ENCODE results near the gene SLC2A4. TPM values are rescaled to one million over a fixed set of nuclear protein-coding genes. Genes with fewer than 3 reads are reported as not detected.

The SLC2A4 gene
- total RNA-seq, 5 donors from 2014 or later (not counting 1 experiment from before 2014, with no cell fraction given), result 0.06 TPM; not detected in 4

DNA sequence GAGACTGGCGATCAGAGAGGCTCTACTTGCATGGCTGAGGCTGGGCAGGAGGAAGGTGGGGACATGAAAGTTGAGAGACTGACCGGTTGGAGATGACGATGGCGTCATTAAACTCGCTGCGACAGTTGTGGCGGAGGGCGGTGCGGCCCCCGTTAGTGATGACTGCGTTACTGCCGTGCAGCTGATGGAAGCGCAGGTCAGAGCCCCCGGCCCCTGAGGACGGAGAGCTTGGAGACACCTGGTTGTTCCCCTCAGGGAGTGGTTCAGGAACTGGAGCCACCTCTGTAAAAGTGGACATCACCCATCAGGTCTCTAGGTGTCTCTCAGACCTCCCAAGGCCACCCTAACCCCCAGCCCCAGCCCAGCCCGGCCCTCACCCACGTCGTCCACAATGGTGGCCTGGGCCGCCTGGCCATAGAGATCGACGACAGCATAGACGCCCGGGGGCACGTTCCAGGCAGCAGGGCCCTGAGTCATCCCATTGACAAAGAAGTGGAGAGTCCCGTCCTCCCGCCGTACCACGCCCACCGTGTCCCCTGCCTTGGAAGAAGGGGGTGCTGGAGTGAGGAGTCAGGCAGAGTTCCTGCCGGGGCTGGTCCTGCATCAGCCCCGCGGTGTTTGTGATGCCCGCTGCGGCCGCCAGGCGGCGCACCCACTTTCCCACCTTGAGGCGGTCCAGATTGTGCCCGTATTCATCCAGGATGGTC is 42.4 kb downstream of the SLC2A4 start:
- peak in 31 of 35 experiments; percentile 21 to 77 (median 55) for DNase-seq
- peaks cover 19% of the 10 kb centered on the region for H3K36me3 Mint-ChIP-seq
- H3K4me3 Mint-ChIP-seq, result no peak overlapping the region
- H3K9me3 ChIP-seq, result no peaks in the 10 kb centered on the region
- H3K36me3 ChIP-seq (ENCODE audit: control insufficient read depth in 2 of 2, extremely low read depth in 1 of 2, insufficient read depth in 1 of 2, low read length in 1 of 2), result peaks cover 35 to 69% of the 10 kb centered on the region in 2 donors
- H3K27me3 ChIP-seq (replicated peaks in 1 of 2; ENCODE audit: control insufficient read depth in 2 of 2, extremely low read depth in 1 of 2, insufficient read depth in 2 of 2, low read length in 1 of 2), result no peaks in the 10 kb centered on the region
- ATAC-seq (replicated peaks in 1 of 4), result peak in 3 of 4 experiments; percentile 40 to 54 (median 46)
- POLR2A ChIA-PET, result no interaction called here
- H3K27me3 Mint-ChIP-seq, result no peaks in the 10 kb centered on the region
- CTCF ChIA-PET, result interaction anchor here (0.6 to 0.9 kb wide), 3 partner anchors 9 to 178 kb away, joined by 3 to 8 read pairs (median 6); no protein-coding TSS in a partner anchor
- peak overlapping the region in 1 of 2 donors; percentile 34 for H3K27ac Mint-ChIP-seq
- H3K4me1 Mint-ChIP-seq, result peaks cover 13 to 23% (median 21%) of the 10 kb centered on the region in 3 donors
- no peak overlapping the region for H3K4me3 ChIP-seq (ENCODE audit: control insufficient read depth in 1 of 2, extremely low read depth in 1 of 2, low read length in 1 of 2)
- WGBS (ENCODE audit: insufficient coverage), result 82% methylated on average over 30 of the region's 39 CpGs
- no peak overlapping the region for H3K27ac ChIP-seq (ENCODE audit: low read length)
- H3K4me1 ChIP-seq (ENCODE audit: control insufficient read depth in 1 of 2, extremely low read depth in 1 of 2, insufficient read depth in 2 of 2, low read length in 2 of 2), result peaks cover 2 to 23% of the 10 kb centered on the region in 2 experiments
- no peaks in the 10 kb centered on the region for H3K9me3 Mint-ChIP-seq

DNA sequence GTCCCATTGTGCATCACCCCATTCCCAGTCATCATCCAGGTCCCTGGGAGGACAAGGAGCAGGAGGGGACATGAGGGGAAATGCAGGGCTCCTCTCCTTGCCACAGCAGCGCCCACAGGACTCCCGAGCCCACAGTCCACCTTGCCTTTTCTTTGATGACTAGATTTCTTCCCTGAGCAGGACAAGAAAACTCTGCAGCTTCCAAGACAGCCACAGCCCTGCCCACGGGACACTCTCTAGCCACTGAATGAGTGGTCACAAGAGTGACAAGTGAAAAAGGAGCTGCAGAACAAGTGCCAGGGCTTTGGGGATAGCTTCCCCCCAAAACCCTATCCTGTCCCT is 42.9 kb downstream of the SLC2A4 start:
- POLR2A ChIA-PET, result interaction anchor here in 1 of 2 donors (0.6 kb wide), 1 partner anchor 268 kb away, joined by 4 read pairs; no protein-coding TSS in a partner anchor

DNA sequence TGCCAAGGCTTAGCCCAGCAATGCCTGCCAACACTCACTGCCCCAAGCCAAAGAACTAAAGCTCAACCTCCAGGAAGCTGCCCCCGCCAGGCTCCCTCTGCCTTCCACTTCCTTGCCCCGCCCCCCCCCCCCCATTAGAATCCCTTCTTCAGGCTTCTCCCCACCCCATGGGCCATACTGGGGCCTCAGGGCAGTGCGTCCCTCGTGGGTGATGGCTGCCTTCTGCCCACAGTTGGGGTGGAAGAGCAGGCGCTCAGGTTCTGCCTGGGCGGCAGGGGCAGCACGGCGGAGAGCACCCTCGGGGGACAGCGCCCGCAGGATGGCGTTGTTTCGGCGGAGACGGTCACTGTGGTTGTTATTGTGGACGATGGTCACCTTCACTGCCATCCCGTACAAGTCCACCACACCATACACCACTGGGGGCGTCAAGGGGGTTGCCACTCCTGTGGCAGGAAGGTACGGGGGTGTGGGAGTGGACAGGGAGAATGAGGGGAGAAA is 43.6 kb downstream of the SLC2A4 start:
- Mint-ChIP-seq H3K27me3 (no peaks in the 10 kb centered on the region), H3K9me3 (no peaks in the 10 kb centered on the region), H3K27ac (no peak overlapping the region), H3K36me3 (peaks cover 18% of the 10 kb centered on the region), H3K4me1 (peaks cover 23 to 32% (median 27%) of the 10 kb centered on the region in 3 donors), H3K4me3 (no peak overlapping the region)
- 100% methylated on average over 2 of the region's 19 CpGs for WGBS (ENCODE audit: insufficient coverage)
- Histone ChIP-seq H3K27me3 (replicated peaks in 1 of 2; ENCODE audit: control insufficient read depth in 2 of 2, extremely low read depth in 1 of 2, insufficient read depth in 2 of 2, low read length in 1 of 2) (no peaks in the 10 kb centered on the region), H3K27ac (ENCODE audit: low read length) (no peak overlapping the region), H3K4me1 (ENCODE audit: control insufficient read depth in 1 of 2, extremely low read depth in 1 of 2, insufficient read depth in 2 of 2, low read length in 2 of 2) (peaks cover 2 to 27% of the 10 kb centered on the region in 2 experiments), H3K36me3 (ENCODE audit: control insufficient read depth in 2 of 2, extremely low read depth in 1 of 2, insufficient read depth in 1 of 2, low read length in 1 of 2) (peaks cover 33 to 66% of the 10 kb centered on the region in 2 donors), H3K9me3 (no peaks in the 10 kb centered on the region), H3K4me3 (ENCODE audit: control insufficient read depth in 1 of 2, extremely low read depth in 1 of 2, low read length in 1 of 2) (no peak overlapping the region)
- POLR2A ChIA-PET, result interaction anchor here (0.6 kb wide), 2 partner anchors 77 to 268 kb away, joined by 4 to 6 read pairs; no protein-coding TSS in a partner anchor
- CTCF ChIA-PET, result interaction anchor here (0.6 to 0.9 kb wide), 3 partner anchors 8 to 279 kb away, joined by 3 to 8 read pairs (median 3); no protein-coding TSS in a partner anchor
- ATAC-seq (replicated peaks in 1 of 4), result no peak
- DNase-seq, result no peak

More for the DNA sequence above, 42.9 kb downstream of the SLC2A4 start:
- no peaks in the 10 kb centered on the region for H3K9me3 Mint-ChIP-seq
- 87% methylated on average over 3 of the region's 3 CpGs for WGBS (ENCODE audit: insufficient coverage)
- no peak for ATAC-seq (replicated peaks in 1 of 4)
- peaks cover 16 to 25% (median 21%) of the 10 kb centered on the region in 3 donors for H3K4me1 Mint-ChIP-seq
- no peak overlapping the region for H3K27ac ChIP-seq (ENCODE audit: low read length)
- no peaks in the 10 kb centered on the region for H3K9me3 ChIP-seq
- peaks cover 18% of the 10 kb centered on the region for H3K36me3 Mint-ChIP-seq
- H3K4me1 ChIP-seq (ENCODE audit: control insufficient read depth in 1 of 2, extremely low read depth in 1 of 2, insufficient read depth in 2 of 2, low read length in 2 of 2), result peaks cover 2 to 23% of the 10 kb centered on the region in 2 experiments
- H3K4me3 Mint-ChIP-seq, result no peak overlapping the region
- DNase-seq, result no peak
- no peak overlapping the region for H3K4me3 ChIP-seq (ENCODE audit: control insufficient read depth in 1 of 2, extremely low read depth in 1 of 2, low read length in 1 of 2)
- H3K27me3 ChIP-seq (replicated peaks in 1 of 2; ENCODE audit: control insufficient read depth in 2 of 2, extremely low read depth in 1 of 2, insufficient read depth in 2 of 2, low read length in 1 of 2), result no peaks in the 10 kb centered on the region
- peaks cover 33 to 67% of the 10 kb centered on the region in 2 donors for H3K36me3 ChIP-seq (ENCODE audit: control insufficient read depth in 2 of 2, extremely low read depth in 1 of 2, insufficient read depth in 1 of 2, low read length in 1 of 2)
- H3K27me3 Mint-ChIP-seq, result no peaks in the 10 kb centered on the region
- H3K27ac Mint-ChIP-seq, result peak overlapping the region in 1 of 2 donors; percentile 34
- CTCF ChIA-PET, result interaction anchor here (0.6 to 0.9 kb wide), 3 partner anchors 9 to 278 kb away, joined by 3 to 8 read pairs (median 3); no protein-coding TSS in a partner anchor

DNA sequence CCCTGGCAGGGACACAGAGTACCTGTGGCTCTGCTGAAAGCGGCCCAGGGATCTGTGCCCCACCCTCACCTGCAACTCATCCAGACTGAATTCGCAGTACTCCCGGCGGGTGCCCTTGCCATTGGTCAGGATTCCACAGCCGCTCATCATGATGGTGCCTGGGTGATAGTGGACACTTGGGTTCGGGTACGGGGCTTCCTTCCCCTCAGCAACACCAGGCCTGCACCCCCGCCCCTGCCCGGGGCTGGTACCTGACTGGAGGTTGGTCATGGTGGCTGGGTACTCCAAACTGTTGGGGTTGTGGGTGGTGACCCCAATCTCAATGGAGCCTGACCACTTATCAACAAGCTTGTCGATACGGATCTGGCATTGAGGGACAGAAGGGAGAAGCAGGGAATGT is 44.7 kb downstream of the SLC2A4 start:
- H3K9me3 Mint-ChIP-seq, result no peaks in the 10 kb centered on the region
- no peak overlapping the region for H3K27ac ChIP-seq (ENCODE audit: low read length)
- CTCF ChIA-PET, result interaction anchor here in 1 of 2 donors (0.8 kb wide), 1 partner anchor 11 kb away, joined by 5 read pairs; no protein-coding TSS in a partner anchor
- H3K36me3 ChIP-seq (ENCODE audit: control insufficient read depth in 2 of 2, extremely low read depth in 1 of 2, insufficient read depth in 1 of 2, low read length in 1 of 2), result peaks cover 25 to 55% of the 10 kb centered on the region in 2 donors
- H3K27me3 Mint-ChIP-seq, result no peaks in the 10 kb centered on the region
- H3K4me1 Mint-ChIP-seq, result peaks cover 25 to 39% (median 31%) of the 10 kb centered on the region in 3 donors
- H3K9me3 ChIP-seq, result no peaks in the 10 kb centered on the region
- ATAC-seq (replicated peaks in 1 of 4) (no peak), DNase-seq (no peak)
- H3K4me3 Mint-ChIP-seq, result no peak overlapping the region
- H3K36me3 Mint-ChIP-seq, result peaks cover 15% of the 10 kb centered on the region
- no peaks in the 10 kb centered on the region for H3K27me3 ChIP-seq (replicated peaks in 1 of 2; ENCODE audit: control insufficient read depth in 2 of 2, extremely low read depth in 1 of 2, insufficient read depth in 2 of 2, low read length in 1 of 2)
- POLR2A ChIA-PET, result interaction anchor here in 1 of 2 donors (0.5 kb wide), 1 partner anchor 20 kb away, joined by 9 read pairs; no protein-coding TSS in a partner anchor
- H3K27ac Mint-ChIP-seq, result no peak overlapping the region
- H3K4me3 ChIP-seq (ENCODE audit: control insufficient read depth in 1 of 2, extremely low read depth in 1 of 2, low read length in 1 of 2), result no peak overlapping the region
- H3K4me1 ChIP-seq (ENCODE audit: control insufficient read depth in 1 of 2, extremely low read depth in 1 of 2, insufficient read depth in 2 of 2, low read length in 2 of 2), result peaks cover 2 to 37% of the 10 kb centered on the region in 2 experiments
- no CpG with 5 or more reads among the region's 11 CpGs for WGBS (ENCODE audit: insufficient coverage)

DNA sequence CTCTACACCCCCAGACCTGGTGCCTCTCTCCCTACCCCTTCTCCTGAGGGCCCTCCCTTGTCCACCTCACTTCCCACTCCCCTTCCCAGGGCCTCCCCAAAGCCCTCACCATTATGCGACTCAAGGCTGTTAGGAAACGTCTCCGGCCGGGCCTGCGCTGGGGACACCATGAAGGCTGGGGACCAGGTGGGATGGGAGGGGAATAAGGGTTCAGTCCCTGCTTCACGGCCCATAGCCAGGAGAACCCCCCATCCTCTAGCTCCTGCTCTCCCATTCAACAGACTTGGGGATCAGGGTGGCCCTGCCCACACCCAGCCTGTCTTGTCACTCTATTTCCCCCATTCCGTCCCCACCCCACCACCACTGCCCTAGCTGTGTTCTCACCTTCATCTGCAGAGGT is 45.5 kb downstream of the SLC2A4 start:
- Mint-ChIP-seq H3K4me1 (peaks cover 25 to 39% (median 32%) of the 10 kb centered on the region in 3 donors), H3K9me3 (no peaks in the 10 kb centered on the region), H3K27ac (no peak overlapping the region), H3K36me3 (peaks cover 8% of the 10 kb centered on the region), H3K27me3 (no peaks in the 10 kb centered on the region), H3K4me3 (no peak overlapping the region)
- DNase-seq (no peak), ATAC-seq (replicated peaks in 1 of 4) (no peak)
- peaks cover 19 to 46% of the 10 kb centered on the region in 2 donors for H3K36me3 ChIP-seq (ENCODE audit: control insufficient read depth in 2 of 2, extremely low read depth in 1 of 2, insufficient read depth in 1 of 2, low read length in 1 of 2)
- H3K9me3 ChIP-seq, result no peaks in the 10 kb centered on the region
- ChIA-PET POLR2A (no interaction called here), CTCF (interaction anchor here in 1 of 2 donors (0.8 kb wide), 1 partner anchor 10 kb away, joined by 5 read pairs; no protein-coding TSS in a partner anchor)
- no peak overlapping the region for H3K4me3 ChIP-seq (ENCODE audit: control insufficient read depth in 1 of 2, extremely low read depth in 1 of 2, low read length in 1 of 2)
- H3K27me3 ChIP-seq (replicated peaks in 1 of 2; ENCODE audit: control insufficient read depth in 2 of 2, extremely low read depth in 1 of 2, insufficient read depth in 2 of 2, low read length in 1 of 2), result no peaks in the 10 kb centered on the region
- 100% methylated on average over 1 of the region's 7 CpGs for WGBS (ENCODE audit: insufficient coverage)
- peaks cover 6 to 42% of the 10 kb centered on the region in 2 experiments for H3K4me1 ChIP-seq (ENCODE audit: control insufficient read depth in 1 of 2, extremely low read depth in 1 of 2, insufficient read depth in 2 of 2, low read length in 2 of 2)
- no peak overlapping the region for H3K27ac ChIP-seq (ENCODE audit: low read length)

DNA sequence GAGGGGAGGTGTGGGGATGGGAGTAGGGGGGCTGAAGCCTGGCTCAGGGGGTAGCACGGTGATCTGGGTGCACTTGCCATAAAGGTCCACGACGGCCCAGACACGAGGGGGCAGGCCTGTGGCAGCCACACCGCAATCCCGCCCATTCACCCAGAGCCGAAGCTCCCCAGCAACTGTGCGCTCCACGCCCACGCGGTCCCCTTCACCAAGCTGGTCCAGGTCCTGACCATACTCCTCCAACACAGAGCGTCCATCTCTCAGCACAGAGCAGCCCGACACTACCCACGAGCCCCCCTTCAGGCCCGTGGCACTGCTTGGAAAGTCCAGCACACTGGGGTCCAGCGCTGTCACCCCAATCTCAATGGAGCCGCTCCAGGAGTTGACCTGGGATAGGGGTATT is 46.0 kb downstream of the SLC2A4 start:
- no peak for DNase-seq

More for the DNA sequence above, 46.0 kb downstream of the SLC2A4 start:
- ChIA-PET POLR2A (no interaction called here), CTCF (no interaction called here)
- Histone ChIP-seq H3K36me3 (ENCODE audit: control insufficient read depth in 2 of 2, extremely low read depth in 1 of 2, insufficient read depth in 1 of 2, low read length in 1 of 2) (peaks cover 15 to 42% of the 10 kb centered on the region in 2 donors), H3K9me3 (no peaks in the 10 kb centered on the region), H3K27ac (ENCODE audit: low read length) (no peak overlapping the region), H3K4me1 (ENCODE audit: control insufficient read depth in 1 of 2, extremely low read depth in 1 of 2, insufficient read depth in 2 of 2, low read length in 2 of 2) (peaks cover 11 to 46% of the 10 kb centered on the region in 2 experiments), H3K27me3 (replicated peaks in 1 of 2; ENCODE audit: control insufficient read depth in 2 of 2, extremely low read depth in 1 of 2, insufficient read depth in 2 of 2, low read length in 1 of 2) (no peaks in the 10 kb centered on the region), H3K4me3 (ENCODE audit: control insufficient read depth in 1 of 2, extremely low read depth in 1 of 2, low read length in 1 of 2) (no peak overlapping the region)
- Mint-ChIP-seq H3K4me3 (peak overlapping the region in 2 of 3 donors; percentile 83 to 94), H3K27ac (no peak overlapping the region), H3K36me3 (peaks cover 4% of the 10 kb centered on the region), H3K27me3 (no peaks in the 10 kb centered on the region), H3K4me1 (peaks cover 29 to 43% (median 37%) of the 10 kb centered on the region in 3 donors), H3K9me3 (no peaks in the 10 kb centered on the region)
- no peak for ATAC-seq (replicated peaks in 1 of 4)
- WGBS (ENCODE audit: insufficient coverage), result 94% methylated on average over 11 of the region's 17 CpGs

Measured in T-cell (primary cell).